CD4-positive, alpha-beta T cell treated with Interferon alpha-2 for 1 hour (primary cell): ENCODE results near the gene EDNRA.

Experiments
- DNase-seq, 2 donors: peaks; one replicate each; pipeline ENCODE4 v3.0.0-alpha.2; 2020 to 2022

EDNRA gene

GRCh38 chr4:147498031-147498660 is 17.2 kb downstream of the EDNRA start:
- DNase-seq: no peak

- no peak for DNase-seq
These were observed 27.4 kb downstream of the EDNRA start for GRCh38 chr4:147508346-147508745.

GRCh38 chr4:147509386-147509785 is 28.5 kb downstream of the EDNRA start:
- no peak for DNase-seq

GRCh38 chr4:147510962-147511668 is 30.2 kb downstream of the EDNRA start:
- DNase-seq: no peak

GRCh38 chr4:147513091-147513490 is 32.2 kb downstream of the EDNRA start:
- no peak for DNase-seq

- no peak for DNase-seq
These were observed 33.1 kb downstream of the EDNRA start for GRCh38 chr4:147513952-147514351.

GRCh38 chr4:147515220-147515936 is 34.5 kb downstream of the EDNRA start:
- no peak for DNase-seq

- no peak for DNase-seq
These were observed 35.2 kb downstream of the EDNRA start for GRCh38 chr4:147516133-147516532.

- no peak for DNase-seq
These were observed 37.2 kb downstream of the EDNRA start for GRCh38 chr4:147518086-147518485.

- DNase-seq: peak; percentile 14 to 52
These were observed 38.2 kb downstream of the EDNRA start for GRCh38 chr4:147518846-147519767.

- no peak for DNase-seq
These were observed 43.7 kb downstream of the EDNRA start for GRCh38 chr4:147524601-147525000.

- DNase-seq: no peak
These were observed 44.8 kb downstream of the EDNRA start for GRCh38 chr4:147525494-147526271.

- no peak for DNase-seq
These were observed 45.4 kb downstream of the EDNRA start for GRCh38 chr4:147526272-147526654.

- DNase-seq: no peak
These were observed 47.2 kb downstream of the EDNRA start for GRCh38 chr4:147528054-147528453.

- DNase-seq: no peak
These were observed 49.2 kb downstream of the EDNRA start for GRCh38 chr4:147530134-147530533.

GRCh38 chr4:147530723-147531122 is 49.8 kb downstream of the EDNRA start:
- no peak for DNase-seq

GRCh38 chr4:147532896-147533295 is 52.0 kb downstream of the EDNRA start:
- DNase-seq: no peak

GRCh38 chr4:147533331-147533730 is 52.4 kb downstream of the EDNRA start:
- no peak for DNase-seq

GRCh38 chr4:147535124-147535523 is 54.2 kb downstream of the EDNRA start:
- no peak for DNase-seq

- no peak for DNase-seq
These were observed 57.8 kb downstream of the EDNRA start for GRCh38 chr4:147538711-147539110.

- DNase-seq: no peak
These were observed 59.1 kb downstream of the EDNRA start for GRCh38 chr4:147539959-147540358.
